ENCODE results near the gene SLC38A10. TPM values are rescaled to one million over a fixed set of nuclear protein-coding genes. Genes with fewer than 3 reads are reported as not detected.
A peak's percentile ranks its signal among the peaks of the same experiment; 100 is the strongest.

The SLC38A10 gene
- total RNA-seq, 2 experiments from 2014 or later, result 68.0 to 71.3 TPM

DNA sequence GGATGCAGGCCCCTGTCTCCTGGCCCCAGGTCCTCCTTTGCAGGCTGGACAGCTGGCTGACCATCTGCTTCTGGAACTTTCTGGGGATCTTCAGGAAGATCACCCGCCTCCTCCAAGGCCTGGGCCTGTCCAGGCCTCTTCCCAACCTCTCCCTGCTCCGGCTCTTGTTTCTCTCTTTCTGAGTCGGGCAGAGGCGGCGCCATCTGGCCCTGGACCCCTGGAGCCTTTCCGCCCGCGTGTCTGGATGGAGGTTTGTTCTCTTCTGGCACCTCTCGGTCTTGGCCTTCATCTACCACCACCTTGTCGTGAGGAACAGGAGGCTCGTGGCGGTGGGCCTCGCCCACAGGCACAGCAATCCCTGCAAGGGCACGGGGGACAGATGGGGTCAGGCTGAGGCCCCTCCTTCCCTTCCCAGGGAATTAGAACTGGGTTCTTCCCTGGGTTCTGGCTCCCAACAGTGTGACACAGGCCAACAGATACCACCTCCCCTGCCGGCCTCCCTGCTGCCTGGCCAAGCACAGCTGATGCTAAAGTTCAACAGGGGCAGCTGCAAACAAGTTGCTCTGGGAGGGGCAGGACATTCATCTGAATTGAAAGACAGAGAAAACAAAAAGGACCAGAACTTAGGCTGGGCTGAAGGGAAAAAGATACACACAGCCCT is 42.7 kb downstream of the SLC38A10 start:
- no peak for ATAC-seq (ENCODE audit: low read depth)
- DNase-seq, result no peak
- Mint-ChIP-seq H3K27me3 (no peaks in the 10 kb centered on the region), H3K4me1 (peaks cover 12% of the 10 kb centered on the region), H3K9me3 (no peaks in the 10 kb centered on the region), H3K4me3 (no peak overlapping the region), H3K27ac (no peak overlapping the region), H3K36me3 (peaks cover 10% of the 10 kb centered on the region)
- POLR2A ChIA-PET, result interaction anchor here (0.6 kb wide), 1 partner anchor 255 kb away, joined by 3 read pairs; no protein-coding TSS in a partner anchor

GRCh38 chr17:81251709-81252301 is 43.3 kb downstream of the SLC38A10 start:
- Mint-ChIP-seq H3K4me3 (no peak overlapping the region), H3K9me3 (no peaks in the 10 kb centered on the region), H3K4me1 (peaks cover 12% of the 10 kb centered on the region), H3K27me3 (no peaks in the 10 kb centered on the region), H3K36me3 (peaks cover 10% of the 10 kb centered on the region), H3K27ac (no peak overlapping the region)
- DNase-seq (no peak), ATAC-seq (ENCODE audit: low read depth) (peak; percentile 41)
- POLR2A ChIA-PET, result interaction anchor here (0.6 kb wide), 1 partner anchor 256 kb away, joined by 3 read pairs; no protein-coding TSS in a partner anchor

- POLR2A ChIA-PET, result no interaction called here
- no peaks in the 10 kb centered on the region for H3K9me3 Mint-ChIP-seq
- peaks cover 12% of the 10 kb centered on the region for H3K4me1 Mint-ChIP-seq
- no peaks in the 10 kb centered on the region for H3K27me3 Mint-ChIP-seq
- peaks cover 10% of the 10 kb centered on the region for H3K36me3 Mint-ChIP-seq
- H3K4me3 Mint-ChIP-seq, result no peak overlapping the region
- H3K27ac Mint-ChIP-seq, result no peak overlapping the region
- no peak for ATAC-seq (ENCODE audit: low read depth)
- DNase-seq, result no peak
Observed at GRCh38 chr17:81251094-81251708, 43.9 kb downstream of the SLC38A10 start.

- H3K4me3 Mint-ChIP-seq, result no peak overlapping the region
- ATAC-seq (ENCODE audit: low read depth) (no peak), DNase-seq (no peak)
- POLR2A ChIA-PET, result no interaction called here
- H3K4me1 Mint-ChIP-seq, result peaks cover 12% of the 10 kb centered on the region
- no peak overlapping the region for H3K27ac Mint-ChIP-seq
- peaks cover 10% of the 10 kb centered on the region for H3K36me3 Mint-ChIP-seq
- H3K9me3 Mint-ChIP-seq, result no peaks in the 10 kb centered on the region
- no peaks in the 10 kb centered on the region for H3K27me3 Mint-ChIP-seq
Observed at GRCh38 chr17:81250286-81251093, 44.6 kb downstream of the SLC38A10 start.

GRCh38 chr17:81249223-81250040 is 45.7 kb downstream of the SLC38A10 start:
- DNase-seq, result no peak
- Mint-ChIP-seq H3K4me1 (peaks cover 12% of the 10 kb centered on the region), H3K36me3 (peaks cover 10% of the 10 kb centered on the region), H3K27me3 (no peaks in the 10 kb centered on the region), H3K4me3 (no peak overlapping the region), H3K9me3 (no peaks in the 10 kb centered on the region), H3K27ac (no peak overlapping the region)
- ATAC-seq (ENCODE audit: low read depth), result no peak
- POLR2A ChIA-PET, result no interaction called here

GRCh38 chr17:81248649-81249048 is 46.5 kb downstream of the SLC38A10 start:
- POLR2A ChIA-PET, result no interaction called here
- no peak for DNase-seq
- H3K4me1 Mint-ChIP-seq, result peaks cover 8% of the 10 kb centered on the region
- no peak overlapping the region for H3K4me3 Mint-ChIP-seq
- H3K9me3 Mint-ChIP-seq, result no peaks in the 10 kb centered on the region
- peaks cover 6% of the 10 kb centered on the region for H3K36me3 Mint-ChIP-seq
- H3K27ac Mint-ChIP-seq, result no peak overlapping the region
- no peak for ATAC-seq (ENCODE audit: low read depth)
- H3K27me3 Mint-ChIP-seq, result no peaks in the 10 kb centered on the region

GRCh38 chr17:81247339-81247990 is 47.6 kb downstream of the SLC38A10 start:
- no peak overlapping the region for H3K27ac Mint-ChIP-seq
- no peaks in the 10 kb centered on the region for H3K36me3 Mint-ChIP-seq
- no peaks in the 10 kb centered on the region for H3K27me3 Mint-ChIP-seq
- DNase-seq, result no peak
- peaks cover 2% of the 10 kb centered on the region for H3K4me1 Mint-ChIP-seq
- POLR2A ChIA-PET, result no interaction called here
- ATAC-seq (ENCODE audit: low read depth), result no peak
- no peak overlapping the region for H3K4me3 Mint-ChIP-seq
- H3K9me3 Mint-ChIP-seq, result no peaks in the 10 kb centered on the region

DNA sequence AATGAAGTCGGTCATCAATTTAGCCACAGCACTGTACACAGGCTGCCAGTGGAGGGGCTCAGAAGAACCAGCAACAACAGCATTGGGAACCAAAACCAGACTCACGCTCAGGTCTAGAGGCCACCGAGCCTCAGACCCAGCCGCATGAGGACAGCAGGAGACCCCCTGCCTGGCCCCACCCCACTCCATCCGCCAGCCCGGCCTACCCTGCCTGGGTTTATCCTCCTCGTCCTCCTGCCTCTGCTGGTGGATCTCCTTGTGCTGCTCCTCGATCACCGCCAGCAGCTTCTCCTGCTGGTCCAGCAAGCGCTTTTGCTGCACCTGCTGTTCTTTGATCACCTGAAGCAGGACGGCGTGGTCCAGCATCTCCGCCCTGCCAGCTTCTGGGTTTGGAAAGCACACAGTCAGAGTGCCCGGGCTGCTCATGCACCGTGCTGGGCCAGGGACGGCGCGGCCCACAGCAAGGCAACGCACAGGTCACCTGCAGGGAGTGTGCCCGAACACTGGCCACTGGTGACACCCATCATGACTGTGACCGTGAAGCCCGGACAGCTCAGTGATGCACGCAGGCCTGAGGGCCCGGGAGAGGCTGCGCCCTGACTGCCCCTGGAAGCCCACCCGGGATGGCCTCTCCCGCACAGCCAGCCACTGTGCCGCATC is 48.3 kb downstream of the SLC38A10 start:
- no peak for DNase-seq
- no peak for ATAC-seq (ENCODE audit: low read depth)
- POLR2A ChIA-PET, result no interaction called here
- H3K4me1 Mint-ChIP-seq, result peaks cover 3% of the 10 kb centered on the region
- H3K4me3 Mint-ChIP-seq, result no peak overlapping the region
- no peak overlapping the region for H3K27ac Mint-ChIP-seq
- H3K27me3 Mint-ChIP-seq, result no peaks in the 10 kb centered on the region
- no peaks in the 10 kb centered on the region for H3K9me3 Mint-ChIP-seq
- H3K36me3 Mint-ChIP-seq, result peaks cover 3% of the 10 kb centered on the region

DNA sequence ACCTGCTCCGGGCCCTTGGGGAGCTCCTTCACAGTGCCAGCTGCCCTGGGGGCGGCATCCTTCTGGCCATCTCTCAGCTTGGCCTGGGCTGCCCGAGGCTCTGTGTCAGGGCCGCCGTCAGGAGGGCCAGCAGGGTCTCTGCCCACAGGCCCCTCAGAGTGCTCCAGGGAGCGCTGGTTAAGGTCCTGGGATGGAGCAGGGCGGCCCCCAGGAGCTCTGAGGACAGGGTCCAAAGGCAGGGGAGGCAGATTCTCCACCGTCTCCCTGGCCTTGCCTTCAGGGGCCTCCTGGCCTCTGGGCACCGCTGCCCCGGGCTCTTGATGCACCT is 48.8 kb downstream of the SLC38A10 start:
- no peak overlapping the region for H3K27ac Mint-ChIP-seq
- no peak overlapping the region for H3K4me3 Mint-ChIP-seq
- ATAC-seq (ENCODE audit: low read depth) (no peak), DNase-seq (no peak)
- H3K36me3 Mint-ChIP-seq, result peaks cover 3% of the 10 kb centered on the region
- no peaks in the 10 kb centered on the region for H3K27me3 Mint-ChIP-seq
- POLR2A ChIA-PET, result interaction anchor here (0.6 kb wide), 1 partner anchor 262 kb away, joined by 3 read pairs; no protein-coding TSS in a partner anchor
- no peaks in the 10 kb centered on the region for H3K9me3 Mint-ChIP-seq
- H3K4me1 Mint-ChIP-seq, result peaks cover 6% of the 10 kb centered on the region

- ATAC-seq (ENCODE audit: low read depth), result no peak
- POLR2A ChIA-PET, result interaction anchor here (0.6 kb wide), 1 partner anchor 263 kb away, joined by 3 read pairs; no protein-coding TSS in a partner anchor
- peaks cover 10% of the 10 kb centered on the region for H3K4me1 Mint-ChIP-seq
- H3K4me3 Mint-ChIP-seq, result no peak overlapping the region
- no peak overlapping the region for H3K27ac Mint-ChIP-seq
- H3K36me3 Mint-ChIP-seq, result peaks cover 5% of the 10 kb centered on the region
- H3K27me3 Mint-ChIP-seq, result no peaks in the 10 kb centered on the region
- no peak for DNase-seq
- H3K9me3 Mint-ChIP-seq, result no peaks in the 10 kb centered on the region
Observed at GRCh38 chr17:81245665-81246342, 49.3 kb downstream of the SLC38A10 start.

- Mint-ChIP-seq H3K27ac (no peak overlapping the region), H3K27me3 (no peaks in the 10 kb centered on the region), H3K36me3 (peaks cover 5% of the 10 kb centered on the region), H3K4me1 (peaks cover 15% of the 10 kb centered on the region), H3K9me3 (no peaks in the 10 kb centered on the region), H3K4me3 (no peak overlapping the region)
- POLR2A ChIA-PET, result no interaction called here
- DNase-seq (no peak), ATAC-seq (ENCODE audit: low read depth) (no peak)
Observed at GRCh38 chr17:81245024-81245664, 50.0 kb downstream of the SLC38A10 start.

Data from activated naive CD8-positive, alpha-beta T cell treated with anti-CD3 and anti-CD28 coated beads, Interleukin-2, amount 10 ng/mL, durations not matched to agents 7 days and 5 days (primary cell).